ENCODE measurements around the gene FZD10.

The FZD10 gene

DNA sequence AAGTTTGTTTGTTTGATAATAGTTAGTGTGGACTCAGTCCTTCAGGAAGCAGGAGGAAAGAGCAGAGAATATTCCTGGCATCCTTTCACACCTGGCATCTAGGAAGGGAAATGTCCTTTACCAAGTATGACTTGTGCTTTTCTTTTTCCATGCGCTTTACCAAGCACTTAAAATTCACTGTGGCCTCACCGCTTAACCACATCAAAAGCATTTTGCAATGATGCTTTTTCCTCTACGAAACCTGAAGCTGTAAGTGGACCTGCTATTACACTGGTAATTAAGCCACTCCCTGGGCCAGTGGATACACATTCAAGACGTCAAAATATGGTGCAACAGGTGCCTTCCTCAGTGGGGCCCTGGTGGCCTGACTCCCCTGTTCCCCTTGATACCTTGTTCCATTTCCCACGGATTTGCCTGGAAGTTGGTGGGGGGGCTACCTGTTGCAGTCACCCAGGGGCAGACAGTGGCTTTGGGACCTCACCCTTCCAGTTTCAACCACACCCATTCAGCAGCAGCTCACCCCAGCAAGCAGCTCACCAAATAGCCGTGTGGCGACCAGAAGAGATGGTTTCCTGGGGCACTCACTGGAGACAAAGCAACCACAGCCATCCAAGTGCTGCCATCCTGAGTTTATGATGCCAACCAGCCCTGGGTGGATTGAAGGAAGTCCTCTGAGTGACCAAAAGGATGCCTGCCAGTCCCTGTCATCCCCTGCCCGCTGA is 14.2 kb upstream of the FZD10 start:
- ATAC-seq = no peak
- TF ChIP-seq ZNF565 (CRISPR knock-in tag; conservative IDR thresholded peaks at IDR 0.05; ENCODE audit: low read depth) = no peak
- TF ChIP-seq, protein P1, sequence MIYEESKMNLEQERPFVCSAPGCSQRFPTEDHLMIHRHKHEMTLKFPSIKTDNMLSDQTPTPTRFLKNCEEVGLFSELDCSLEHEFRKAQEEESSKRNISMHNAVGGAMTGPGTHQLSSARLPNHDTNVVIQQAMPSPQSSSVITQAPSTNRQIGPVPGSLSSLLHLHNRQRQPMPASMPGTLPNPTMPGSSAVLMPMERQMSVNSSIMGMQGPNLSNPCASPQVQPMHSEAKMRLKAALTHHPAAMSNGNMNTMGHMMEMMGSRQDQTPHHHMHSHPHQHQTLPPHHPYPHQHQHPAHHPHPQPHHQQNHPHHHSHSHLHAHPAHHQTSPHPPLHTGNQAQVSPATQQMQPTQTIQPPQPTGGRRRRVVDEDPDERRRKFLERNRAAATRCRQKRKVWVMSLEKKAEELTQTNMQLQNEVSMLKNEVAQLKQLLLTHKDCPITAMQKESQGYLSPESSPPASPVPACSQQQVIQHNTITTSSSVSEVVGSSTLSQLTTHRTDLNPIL (CRISPR knock-in tag; IDR thresholded peaks at IDR 0.05; ENCODE audit: low read depth) = no peak
- TF ChIP-seq ZFP30 (CRISPR knock-in tag; IDR thresholded peaks at IDR 0.05) = no peak
- TF ChIP-seq, protein P2, sequence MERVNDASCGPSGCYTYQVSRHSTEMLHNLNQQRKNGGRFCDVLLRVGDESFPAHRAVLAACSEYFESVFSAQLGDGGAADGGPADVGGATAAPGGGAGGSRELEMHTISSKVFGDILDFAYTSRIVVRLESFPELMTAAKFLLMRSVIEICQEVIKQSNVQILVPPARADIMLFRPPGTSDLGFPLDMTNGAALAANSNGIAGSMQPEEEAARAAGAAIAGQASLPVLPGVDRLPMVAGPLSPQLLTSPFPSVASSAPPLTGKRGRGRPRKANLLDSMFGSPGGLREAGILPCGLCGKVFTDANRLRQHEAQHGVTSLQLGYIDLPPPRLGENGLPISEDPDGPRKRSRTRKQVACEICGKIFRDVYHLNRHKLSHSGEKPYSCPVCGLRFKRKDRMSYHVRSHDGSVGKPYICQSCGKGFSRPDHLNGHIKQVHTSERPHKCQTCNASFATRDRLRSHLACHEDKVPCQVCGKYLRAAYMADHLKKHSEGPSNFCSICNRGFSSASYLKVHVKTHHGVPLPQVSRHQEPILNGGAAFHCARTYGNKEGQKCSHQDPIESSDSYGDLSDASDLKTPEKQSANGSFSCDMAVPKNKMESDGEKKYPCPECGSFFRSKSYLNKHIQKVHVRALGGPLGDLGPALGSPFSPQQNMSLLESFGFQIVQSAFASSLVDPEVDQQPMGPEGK (CRISPR knock-in tag; IDR thresholded peaks at IDR 0.05; ENCODE audit: borderline replicate concordance) = no peak
- TF ChIP-seq, protein P3, sequence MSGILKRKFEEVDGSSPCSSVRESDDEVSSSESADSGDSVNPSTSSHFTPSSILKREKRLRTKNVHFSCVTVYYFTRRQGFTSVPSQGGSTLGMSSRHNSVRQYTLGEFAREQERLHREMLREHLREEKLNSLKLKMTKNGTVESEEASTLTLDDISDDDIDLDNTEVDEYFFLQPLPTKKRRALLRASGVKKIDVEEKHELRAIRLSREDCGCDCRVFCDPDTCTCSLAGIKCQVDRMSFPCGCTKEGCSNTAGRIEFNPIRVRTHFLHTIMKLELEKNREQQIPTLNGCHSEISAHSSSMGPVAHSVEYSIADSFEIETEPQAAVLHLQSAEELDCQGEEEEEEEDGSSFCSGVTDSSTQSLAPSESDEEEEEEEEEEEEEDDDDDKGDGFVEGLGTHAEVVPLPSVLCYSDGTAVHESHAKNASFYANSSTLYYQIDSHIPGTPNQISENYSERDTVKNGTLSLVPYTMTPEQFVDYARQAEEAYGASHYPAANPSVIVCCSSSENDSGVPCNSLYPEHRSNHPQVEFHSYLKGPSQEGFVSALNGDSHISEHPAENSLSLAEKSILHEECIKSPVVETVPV (CRISPR knock-in tag; IDR thresholded peaks at IDR 0.05) = no peak

DNA sequence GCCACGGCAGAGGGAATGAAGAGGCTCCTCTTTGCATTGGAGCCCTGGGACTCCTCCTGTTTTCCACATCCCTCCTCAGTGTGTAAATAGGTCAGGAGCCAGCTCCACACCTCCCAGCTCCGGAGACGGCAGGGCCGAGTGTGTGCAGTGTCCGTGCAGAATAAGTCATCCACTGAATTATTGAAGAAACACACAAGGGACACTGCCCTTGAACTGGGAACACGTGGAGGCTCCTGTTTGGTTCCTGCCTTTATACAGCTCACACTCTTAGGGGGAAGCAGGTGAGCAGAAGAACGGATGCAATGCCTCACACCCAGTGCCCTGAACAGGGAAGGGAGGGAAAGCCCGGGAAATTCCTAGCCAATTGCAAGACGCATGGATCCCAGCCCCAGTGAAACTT is 10.4 kb upstream of the FZD10 start:
- no peak for ATAC-seq
- TF ChIP-seq ZNF565 (CRISPR knock-in tag; conservative IDR thresholded peaks at IDR 0.05; ENCODE audit: low read depth) (no peak), OSR1 (CRISPR knock-in tag; IDR thresholded peaks at IDR 0.05) (no peak), SNAI2 (CRISPR knock-in tag; IDR thresholded peaks at IDR 0.05) (no peak), ZFP30 (CRISPR knock-in tag; IDR thresholded peaks at IDR 0.05) (no peak)
- TF ChIP-seq, protein P1 (CRISPR knock-in tag; IDR thresholded peaks at IDR 0.05; ENCODE audit: low read depth) = no peak
- TF ChIP-seq, protein P3 (CRISPR knock-in tag; IDR thresholded peaks at IDR 0.05) = no peak

DNA sequence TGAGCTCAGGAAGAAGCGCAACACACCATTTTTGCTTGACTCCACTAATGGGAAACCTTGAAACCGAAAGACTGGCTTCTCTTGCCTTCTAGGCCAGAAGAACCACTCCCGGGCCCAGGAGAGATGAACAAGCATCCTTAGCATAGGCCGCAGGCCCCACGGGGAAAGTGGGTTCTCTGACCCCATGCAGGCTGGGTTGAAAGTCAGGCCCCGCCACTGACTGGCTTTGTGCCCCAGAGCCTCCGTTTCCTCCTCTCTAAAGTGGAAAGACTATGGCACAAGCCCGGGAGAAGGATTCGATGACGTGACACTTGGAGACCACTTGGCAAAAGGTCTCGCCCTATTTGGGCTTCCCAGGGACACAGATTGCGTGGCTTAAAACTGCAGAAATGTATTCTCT is 9.9 kb upstream of the FZD10 start:
- no peak for ATAC-seq
- TF ChIP-seq, protein P1 (CRISPR knock-in tag; IDR thresholded peaks at IDR 0.05; ENCODE audit: low read depth) = no peak
- TF ChIP-seq ZFP3 (CRISPR knock-in tag; IDR thresholded peaks at IDR 0.05) (no peak), RARB (CRISPR knock-in tag; IDR thresholded peaks at IDR 0.05) (no peak), ISL1 (CRISPR knock-in tag; IDR thresholded peaks at IDR 0.05) (no peak), ZFP30 (CRISPR knock-in tag; IDR thresholded peaks at IDR 0.05) (no peak), ZNF565 (CRISPR knock-in tag; conservative IDR thresholded peaks at IDR 0.05; ENCODE audit: low read depth) (no peak), ZNF70 (CRISPR knock-in tag; IDR thresholded peaks at IDR 0.05) (no peak), TOX (CRISPR knock-in tag; IDR thresholded peaks at IDR 0.05; ENCODE audit: borderline replicate concordance) (no peak), PPARA (CRISPR knock-in tag; IDR thresholded peaks at IDR 0.05; ENCODE audit: borderline replicate concordance) (no peak), TCF4 (CRISPR knock-in tag; IDR thresholded peaks at IDR 0.05; ENCODE audit: borderline replicate concordance) (no peak), BACH2 (CRISPR knock-in tag; IDR thresholded peaks at IDR 0.05; ENCODE audit: borderline replicate concordance) (no peak), GLIS3 (CRISPR knock-in tag; IDR thresholded peaks at IDR 0.05) (no peak)
- TF ChIP-seq, protein P4, sequence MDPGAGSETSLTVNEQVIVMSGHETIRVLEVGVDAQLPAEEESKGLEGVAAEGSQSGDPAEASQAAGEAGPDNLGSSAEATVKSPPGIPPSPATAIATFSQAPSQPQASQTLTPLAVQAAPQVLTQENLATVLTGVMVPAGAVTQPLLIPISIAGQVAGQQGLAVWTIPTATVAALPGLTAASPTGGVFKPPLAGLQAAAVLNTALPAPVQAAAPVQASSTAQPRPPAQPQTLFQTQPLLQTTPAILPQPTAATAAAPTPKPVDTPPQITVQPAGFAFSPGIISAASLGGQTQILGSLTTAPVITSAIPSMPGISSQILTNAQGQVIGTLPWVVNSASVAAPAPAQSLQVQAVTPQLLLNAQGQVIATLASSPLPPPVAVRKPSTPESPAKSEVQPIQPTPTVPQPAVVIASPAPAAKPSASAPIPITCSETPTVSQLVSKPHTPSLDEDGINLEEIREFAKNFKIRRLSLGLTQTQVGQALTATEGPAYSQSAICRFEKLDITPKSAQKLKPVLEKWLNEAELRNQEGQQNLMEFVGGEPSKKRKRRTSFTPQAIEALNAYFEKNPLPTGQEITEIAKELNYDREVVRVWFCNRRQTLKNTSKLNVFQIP (CRISPR knock-in tag; IDR thresholded peaks at IDR 0.05; ENCODE audit: borderline replicate concordance, low read depth) = no peak
- TF ChIP-seq, protein P3 (CRISPR knock-in tag; IDR thresholded peaks at IDR 0.05) = no peak
- TF ChIP-seq, protein P5, sequence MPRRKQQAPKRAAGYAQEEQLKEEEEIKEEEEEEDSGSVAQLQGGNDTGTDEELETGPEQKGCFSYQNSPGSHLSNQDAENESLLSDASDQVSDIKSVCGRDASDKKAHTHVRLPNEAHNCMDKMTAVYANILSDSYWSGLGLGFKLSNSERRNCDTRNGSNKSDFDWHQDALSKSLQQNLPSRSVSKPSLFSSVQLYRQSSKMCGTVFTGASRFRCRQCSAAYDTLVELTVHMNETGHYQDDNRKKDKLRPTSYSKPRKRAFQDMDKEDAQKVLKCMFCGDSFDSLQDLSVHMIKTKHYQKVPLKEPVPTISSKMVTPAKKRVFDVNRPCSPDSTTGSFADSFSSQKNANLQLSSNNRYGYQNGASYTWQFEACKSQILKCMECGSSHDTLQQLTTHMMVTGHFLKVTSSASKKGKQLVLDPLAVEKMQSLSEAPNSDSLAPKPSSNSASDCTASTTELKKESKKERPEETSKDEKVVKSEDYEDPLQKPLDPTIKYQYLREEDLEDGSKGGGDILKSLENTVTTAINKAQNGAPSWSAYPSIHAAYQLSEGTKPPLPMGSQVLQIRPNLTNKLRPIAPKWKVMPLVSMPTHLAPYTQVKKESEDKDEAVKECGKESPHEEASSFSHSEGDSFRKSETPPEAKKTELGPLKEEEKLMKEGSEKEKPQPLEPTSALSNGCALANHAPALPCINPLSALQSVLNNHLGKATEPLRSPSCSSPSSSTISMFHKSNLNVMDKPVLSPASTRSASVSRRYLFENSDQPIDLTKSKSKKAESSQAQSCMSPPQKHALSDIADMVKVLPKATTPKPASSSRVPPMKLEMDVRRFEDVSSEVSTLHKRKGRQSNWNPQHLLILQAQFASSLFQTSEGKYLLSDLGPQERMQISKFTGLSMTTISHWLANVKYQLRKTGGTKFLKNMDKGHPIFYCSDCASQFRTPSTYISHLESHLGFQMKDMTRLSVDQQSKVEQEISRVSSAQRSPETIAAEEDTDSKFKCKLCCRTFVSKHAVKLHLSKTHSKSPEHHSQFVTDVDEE (CRISPR knock-in tag; IDR thresholded peaks at IDR 0.05) = no peak

All from SK-N-SH treated with all-trans-retinoic acid at 6 μM for 48 hours (cell line).